ENCODE results near the gene NEO1. TPM values are rescaled to one million over a fixed set of nuclear protein-coding genes. Genes with fewer than 3 reads are reported as not detected.

Gene NEO1
- polyA plus RNA-seq, 1 donor from 2014 or later, result 57.0 TPM

DNA sequence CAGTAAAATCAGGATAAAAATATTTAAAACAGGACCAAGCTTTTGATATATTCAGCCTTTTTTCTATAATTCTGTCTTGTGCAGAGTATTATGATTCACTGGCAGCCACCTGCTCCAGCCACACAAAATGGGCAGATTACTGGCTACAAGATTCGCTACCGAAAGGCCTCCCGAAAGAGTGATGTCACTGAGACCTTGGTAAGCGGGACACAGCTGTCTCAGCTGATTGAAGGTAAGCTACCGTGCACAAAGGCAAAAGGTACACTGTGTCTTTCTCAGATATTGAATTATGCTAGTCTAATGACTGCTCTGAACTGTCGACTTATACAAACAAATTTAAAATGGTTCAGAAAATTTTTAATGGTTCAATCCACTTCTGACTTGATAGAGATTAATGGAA, 202.3 kb downstream of the NEO1 start:
- Histone ChIP-seq H4K20me1 (ENCODE audit: insufficient read depth) (no peaks in the 10 kb centered on the region), H3K27me3 (ENCODE audit: insufficient read depth, low read depth, low read length) (no peaks in the 10 kb centered on the region), H3K79me2 (replicated peaks; ENCODE audit: insufficient read depth, low read length) (no peaks in the 10 kb centered on the region), H3K4me3 (ENCODE audit: low read length) (no peak overlapping the region), H3K36me3 (ENCODE audit: insufficient read depth, low read length) (peaks cover 8% of the 10 kb centered on the region), H2AFZ (ENCODE audit: low read depth, low read length) (no peak overlapping the region), H3F3A (ENCODE audit: insufficient read depth, low read length, poor library complexity, severe bottlenecking) (no peaks in the 10 kb centered on the region), H3K27ac (ENCODE audit: low read length) (no peak overlapping the region), H3K9me2 (ENCODE audit: insufficient read depth, low read length) (no peaks in the 10 kb centered on the region), H3K9me3 (ENCODE audit: low read length) (no peaks in the 10 kb centered on the region), H3K4me2 (ENCODE audit: low read length) (no peak overlapping the region), H3K9ac (ENCODE audit: low read length) (no peak overlapping the region)
- no peak for TF ChIP-seq RAD21 (conservative IDR thresholded peaks at IDR 0.05)
- no peak for TF ChIP-seq SMC3 (conservative IDR thresholded peaks at IDR 0.05; ENCODE audit: poor library complexity)
- no peak for TF ChIP-seq MXI1 (conservative IDR thresholded peaks at IDR 0.05; ENCODE audit: poor library complexity, severe bottlenecking)
- TF ChIP-seq CTCF (IDR thresholded peaks at IDR 0.05; ENCODE audit: poor library complexity, severe bottlenecking), result no peak
- TF ChIP-seq TAF1 (IDR thresholded peaks at IDR 0.05; ENCODE audit: low read depth), result no peak
- no peak for TF ChIP-seq REST (IDR thresholded peaks at IDR 0.05; ENCODE audit: borderline replicate concordance)
- TF ChIP-seq EZH2 (IDR thresholded peaks at IDR 0.05; ENCODE audit: borderline replicate concordance, insufficient read depth, low read length, poor library complexity, severe bottlenecking), result no peak
- TF ChIP-seq EP300 (conservative IDR thresholded peaks at IDR 0.05; ENCODE audit: poor library complexity, severe bottlenecking), result no peak
- no peak for TF ChIP-seq POLR2AphosphoS5 (IDR thresholded peaks at IDR 0.05)

DNA sequence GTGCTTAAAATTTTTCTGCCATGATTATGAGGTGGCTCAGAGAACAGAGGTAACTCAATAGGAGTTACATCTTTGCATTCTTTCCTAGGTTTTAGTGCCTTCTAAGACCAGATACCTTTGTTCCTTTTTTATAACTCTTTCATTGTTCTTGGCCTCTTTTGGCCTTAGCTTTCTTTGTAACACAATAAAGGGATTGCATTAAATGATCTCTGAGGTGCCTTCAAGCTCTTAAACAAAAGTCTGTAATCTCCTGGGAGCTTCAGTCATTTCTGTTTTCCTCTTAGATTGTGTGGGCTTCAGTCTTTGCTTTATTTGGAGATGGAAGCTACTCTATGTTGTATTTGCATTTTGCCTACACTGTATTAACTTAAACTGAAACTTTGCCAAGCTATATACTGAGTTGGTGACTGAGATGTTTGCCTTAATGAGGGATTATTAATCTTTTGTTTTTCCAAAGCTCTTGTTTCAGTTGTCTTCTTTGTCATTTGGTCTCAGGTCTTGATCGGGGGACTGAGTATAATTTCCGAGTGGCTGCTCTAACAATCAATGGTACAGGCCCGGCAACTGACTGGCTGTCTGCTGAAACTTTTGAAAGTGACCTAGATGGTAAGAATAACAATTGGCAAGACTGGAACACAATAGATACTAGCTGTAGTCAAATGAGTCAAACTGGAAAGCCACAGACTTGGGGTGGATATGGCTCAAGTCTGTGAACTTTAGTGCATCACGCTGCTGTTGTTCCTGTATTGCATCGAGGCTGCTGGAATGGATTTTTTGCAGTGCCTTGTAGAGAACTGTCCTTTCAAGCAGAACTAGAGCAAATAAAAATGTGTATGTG, 206.2 kb downstream of the NEO1 start:
- no peak for TF ChIP-seq EP300 (conservative IDR thresholded peaks at IDR 0.05; ENCODE audit: poor library complexity, severe bottlenecking)
- TF ChIP-seq EZH2 (IDR thresholded peaks at IDR 0.05; ENCODE audit: borderline replicate concordance, insufficient read depth, low read length, poor library complexity, severe bottlenecking), result no peak
- no peak for TF ChIP-seq POLR2AphosphoS5 (IDR thresholded peaks at IDR 0.05)
- no peak for TF ChIP-seq TAF1 (IDR thresholded peaks at IDR 0.05; ENCODE audit: low read depth)

More for the DNA sequence above, 206.2 kb downstream of the NEO1 start:
- Histone ChIP-seq H3K36me3 (ENCODE audit: insufficient read depth, low read length) (peaks cover 8% of the 10 kb centered on the region), H3K27me3 (ENCODE audit: insufficient read depth, low read depth, low read length) (no peaks in the 10 kb centered on the region), H3K4me2 (ENCODE audit: low read length) (no peak overlapping the region), H3F3A (ENCODE audit: insufficient read depth, low read length, poor library complexity, severe bottlenecking) (no peaks in the 10 kb centered on the region), H4K20me1 (ENCODE audit: insufficient read depth) (no peaks in the 10 kb centered on the region), H3K4me3 (ENCODE audit: low read length) (no peak overlapping the region), H3K27ac (ENCODE audit: low read length) (no peak overlapping the region), H3K9me2 (ENCODE audit: insufficient read depth, low read length) (no peaks in the 10 kb centered on the region), H3K9me3 (ENCODE audit: low read length) (no peaks in the 10 kb centered on the region), H3K79me2 (replicated peaks; ENCODE audit: insufficient read depth, low read length) (no peaks in the 10 kb centered on the region), H3K9ac (ENCODE audit: low read length) (no peak overlapping the region), H2AFZ (ENCODE audit: low read depth, low read length) (no peak overlapping the region)

Measured in neural cell (in vitro differentiated cells).